Stimulated activated CD4-positive, alpha-beta T cell treated with anti-CD3 and anti-CD28 coated beads, Interleukin-2, amount 100 ng/mL, for 4 hours (primary cell): ENCODE results near the gene WFDC5.
"Not testable (repeated sequence)": the region's sequence is repeated elsewhere in the genome, so short reads cannot be mapped to it uniquely, and the experiment has no call there.

Experiments used
- DNase-seq: peaks from one replicate; pipeline ENCODE4 v3.0.0-alpha.2; 2020; ENCODE audit warnings: low read depth

The WFDC5 gene

GRCh38 chr20:45114465-45115385, at the start of gene WFDC5:
Gene WFDC5 (minus strand): TSS chr20:45115174. CDS start chr20:45115083, 91 bp downstream.
- DNase-seq, result no peak

GRCh38 chr20:45163083-45163803, 48.3 kb upstream of the WFDC5 start:
- DNase-seq, result no peak

- DNase-seq, result no peak
Measured at GRCh38 chr20:45157962-45158361, 43.0 kb upstream of the WFDC5 start.

GRCh38 chr20:45156713-45157112, 41.7 kb upstream of the WFDC5 start:
- no peak for DNase-seq

- not testable (repeated sequence) for DNase-seq
Measured at GRCh38 chr20:45154794-45155193, 39.8 kb upstream of the WFDC5 start.

GRCh38 chr20:45154183-45154582, 39.2 kb upstream of the WFDC5 start:
- DNase-seq, result no peak

GRCh38 chr20:45153752-45154151, 38.8 kb upstream of the WFDC5 start:
- DNase-seq, result no peak

- DNase-seq, result no peak
Measured at GRCh38 chr20:45153147-45153546, 38.2 kb upstream of the WFDC5 start.

GRCh38 chr20:45152405-45152804, 37.4 kb upstream of the WFDC5 start:
- no peak for DNase-seq

- DNase-seq, result no peak
Measured at GRCh38 chr20:45149062-45149461, 34.1 kb upstream of the WFDC5 start.

GRCh38 chr20:45140836-45141235, 25.9 kb upstream of the WFDC5 start:
- DNase-seq, result no peak

GRCh38 chr20:45139733-45140375, 24.9 kb upstream of the WFDC5 start:
- DNase-seq, result not testable (repeated sequence)

GRCh38 chr20:45138561-45139300, 23.8 kb upstream of the WFDC5 start:
- DNase-seq, result no peak

GRCh38 chr20:45136911-45137310, 21.9 kb upstream of the WFDC5 start:
- no peak for DNase-seq

GRCh38 chr20:45128099-45128498, 13.1 kb upstream of the WFDC5 start:
- no peak for DNase-seq

- DNase-seq, result no peak
Measured at GRCh38 chr20:45124365-45124764, 9.4 kb upstream of the WFDC5 start, which contains the start of gene WFDC12. Gene WFDC12 (minus strand): TSS chr20:45124465. CDS start chr20:45124447, 18 bp downstream.

GRCh38 chr20:45121388-45121787, 6.4 kb upstream of the WFDC5 start:
- DNase-seq, result no peak

GRCh38 chr20:45119556-45120266, 4.7 kb upstream of the WFDC5 start:
- DNase-seq, result no peak

GRCh38 chr20:45118028-45118427, 3.1 kb upstream of the WFDC5 start:
- no peak for DNase-seq

GRCh38 chr20:45117581-45117980, 2.6 kb upstream of the WFDC5 start:
- no peak for DNase-seq

- DNase-seq, result no peak
Measured at GRCh38 chr20:45115829-45116228, 855 bp upstream of the WFDC5 start.
